Stomach (tissue), 4 donors: ENCODE measurements around the gene TTC39C.
"Not testable (repeated sequence)": the region's sequence is repeated elsewhere in the genome, so short reads cannot be mapped to it uniquely, and the experiment has no call there.

Source experiments
- POLR2A ChIP-seq, 4 donors: fragments of 450-650 bp; IDR thresholded peaks; one replicate each; pipeline ENCODE4 v1.6.1; 2016; ENCODE audit warnings: antibody characterized with exemption in 4 of 4, control low read depth in 2 of 4, mild to moderate bottlenecking in 1 of 4, moderate library complexity in 1 of 4
- POLR2AphosphoS5 ChIP-seq, 3 donors: sonication (generic); formaldehyde crosslinking; IDR thresholded peaks; one replicate each; pipeline ENCODE4 v1.6.1; 2016; ENCODE audit warnings: antibody characterized with exemption in 3 of 3
- TF ChIP-seq, protein P1 (sequence below), 7 experiments: fragments of 450-650 bp in 4 of 7; fragments of 200-600 bp in 3 of 7; sonication (generic) in 3 of 7; IDR thresholded peaks; one replicate each; pipeline ENCODE4 v1.5.1; 2016 to 2019; ENCODE audit warnings: antibody characterized with exemption in 7 of 7, control low read depth in 2 of 7, mild to moderate bottlenecking in 1 of 7

DNA sequence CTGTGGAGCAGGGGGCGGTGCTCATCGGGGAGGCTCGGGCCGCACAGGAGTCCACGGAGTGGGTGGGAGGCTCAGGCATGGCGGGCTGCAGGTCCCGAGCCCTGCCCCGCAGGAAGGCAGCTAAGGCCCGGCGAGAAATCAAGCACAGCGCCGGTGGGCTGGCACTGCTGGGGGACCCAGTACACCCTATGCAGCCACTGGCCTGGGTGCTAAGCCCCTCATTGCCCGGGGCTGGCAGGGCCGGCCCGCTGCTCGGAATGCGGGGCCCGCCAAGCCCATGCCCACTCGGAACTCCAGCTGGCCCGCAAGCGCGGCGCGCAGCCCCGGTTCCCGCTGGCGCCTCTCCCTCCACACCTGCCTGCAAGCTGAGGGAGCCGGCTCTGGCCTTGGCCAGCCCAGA, 135.0 kb downstream of the TTC39C start:
- not testable (repeated sequence) for TF ChIP-seq POLR2A, POLR2AphosphoS5 (IDR thresholded peaks at IDR 0.05)
- TF ChIP-seq, protein P1, sequence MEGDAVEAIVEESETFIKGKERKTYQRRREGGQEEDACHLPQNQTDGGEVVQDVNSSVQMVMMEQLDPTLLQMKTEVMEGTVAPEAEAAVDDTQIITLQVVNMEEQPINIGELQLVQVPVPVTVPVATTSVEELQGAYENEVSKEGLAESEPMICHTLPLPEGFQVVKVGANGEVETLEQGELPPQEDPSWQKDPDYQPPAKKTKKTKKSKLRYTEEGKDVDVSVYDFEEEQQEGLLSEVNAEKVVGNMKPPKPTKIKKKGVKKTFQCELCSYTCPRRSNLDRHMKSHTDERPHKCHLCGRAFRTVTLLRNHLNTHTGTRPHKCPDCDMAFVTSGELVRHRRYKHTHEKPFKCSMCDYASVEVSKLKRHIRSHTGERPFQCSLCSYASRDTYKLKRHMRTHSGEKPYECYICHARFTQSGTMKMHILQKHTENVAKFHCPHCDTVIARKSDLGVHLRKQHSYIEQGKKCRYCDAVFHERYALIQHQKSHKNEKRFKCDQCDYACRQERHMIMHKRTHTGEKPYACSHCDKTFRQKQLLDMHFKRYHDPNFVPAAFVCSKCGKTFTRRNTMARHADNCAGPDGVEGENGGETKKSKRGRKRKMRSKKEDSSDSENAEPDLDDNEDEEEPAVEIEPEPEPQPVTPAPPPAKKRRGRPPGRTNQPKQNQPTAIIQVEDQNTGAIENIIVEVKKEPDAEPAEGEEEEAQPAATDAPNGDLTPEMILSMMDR (IDR thresholded peaks at IDR 0.05): not testable (repeated sequence)
